ENCODE results near the gene FAM171A2. TPM values are rescaled to one million over a fixed set of nuclear protein-coding genes. Genes with fewer than 3 reads are reported as not detected.

FAM171A2 gene
- total RNA-seq, 1 experiment from 2014 or later = 7.6 TPM

GRCh38 chr17:44318077-44318892, 45.4 kb downstream of the FAM171A2 start:
- BruUV-seq (replicated peaks) = no TSS peak
- ChIA-PET POLR2A (interaction anchor here (0.7 kb wide), 1 partner anchor 108 kb away, joined by 4 read pairs; no protein-coding TSS in a partner anchor), CTCF (no interaction called here)
- H3K27me3 ChIP-seq (ENCODE audit: control insufficient read depth, insufficient read depth, low read length) = no peaks in the 10 kb centered on the region
- H3K4me3 ChIP-seq (ENCODE audit: low read depth in 2 of 2, low read length in 2 of 2) = no peak overlapping the region
- H3K36me3 ChIP-seq (ENCODE audit: control insufficient read depth, insufficient read depth, low read length) = no peaks in the 10 kb centered on the region
- intact Hi-C loops (cut with micrococcal nuclease; ENCODE audit: unreplicated experiment) (no loop called here), in situ Hi-C loops (cut with HindIII; ENCODE audit: low pct_unique_long_range_greater_than_20kb, low sequenced_read_pairs) (no loop called here)
- TF ChIP-seq CTCF (IDR thresholded peaks at IDR 0.05) (no peak), POLR2AphosphoS5 (IDR thresholded peaks at IDR 0.05; ENCODE audit: low read depth, low read length) (no peak), REST (IDR thresholded peaks at IDR 0.05; ENCODE audit: insufficient read depth in 1 of 2, low read depth in 2 of 2, low read length in 1 of 2) (no peak), SIN3A (IDR thresholded peaks at IDR 0.05; ENCODE audit: borderline replicate concordance, insufficient read depth, low read depth, low read length) (no peak), TCF7L2 (IDR thresholded peaks at IDR 0.05; ENCODE audit: low read depth, low read length) (no peak)
- no peak overlapping the region for H3K27ac ChIP-seq (ENCODE audit: low read length)
- DNase-seq (ENCODE audit: low read depth, low spot score) = no peak
- peak; percentile 17; the same call in 1 of the 2 replicates for ATAC-seq
- no peaks in the 10 kb centered on the region for H3K9me3 ChIP-seq (ENCODE audit: control insufficient read depth, insufficient read depth, low read depth, low read length)
- no peaks in the 10 kb centered on the region for H3K4me1 ChIP-seq (ENCODE audit: control insufficient read depth, insufficient read depth, low read length)

GRCh38 chr17:44317545-44317944, 46.1 kb downstream of the FAM171A2 start:
- ChIA-PET CTCF (no interaction called here), POLR2A (no interaction called here)
- BruUV-seq (replicated peaks) = no TSS peak

More at GRCh38 chr17:44317545-44317944, 46.1 kb downstream of the FAM171A2 start:
- intact Hi-C loops (cut with micrococcal nuclease; ENCODE audit: unreplicated experiment) = no loop called here
- H3K4me3 ChIP-seq (ENCODE audit: low read depth in 2 of 2, low read length in 2 of 2) = no peak overlapping the region
- H3K27ac ChIP-seq (ENCODE audit: low read length) = no peak overlapping the region
- no peaks in the 10 kb centered on the region for H3K36me3 ChIP-seq (ENCODE audit: control insufficient read depth, insufficient read depth, low read length)
- no peaks in the 10 kb centered on the region for H3K27me3 ChIP-seq (ENCODE audit: control insufficient read depth, insufficient read depth, low read length)
- DNase-seq (ENCODE audit: low read depth, low spot score) (no peak), ATAC-seq (no peak)
- no peaks in the 10 kb centered on the region for H3K4me1 ChIP-seq (ENCODE audit: control insufficient read depth, insufficient read depth, low read length)
- H3K9me3 ChIP-seq (ENCODE audit: control insufficient read depth, insufficient read depth, low read depth, low read length) = no peaks in the 10 kb centered on the region
- TF ChIP-seq REST (IDR thresholded peaks at IDR 0.05; ENCODE audit: insufficient read depth in 1 of 2, low read depth in 2 of 2, low read length in 1 of 2) (no peak), CTCF (IDR thresholded peaks at IDR 0.05) (no peak), TCF7L2 (IDR thresholded peaks at IDR 0.05; ENCODE audit: low read depth, low read length) (no peak), SIN3A (IDR thresholded peaks at IDR 0.05; ENCODE audit: borderline replicate concordance, insufficient read depth, low read depth, low read length) (no peak), POLR2AphosphoS5 (IDR thresholded peaks at IDR 0.05; ENCODE audit: low read depth, low read length) (no peak)
- in situ Hi-C loops (cut with HindIII; ENCODE audit: low pct_unique_long_range_greater_than_20kb, low sequenced_read_pairs) = no loop called here
